DOHH2 (cell line): Measurements from ENCODE around the gene RUNX1.

Experiments
- H3F3A ChIP-seq: fragments of 200-600 bp; sonication (generic), shearing (Covaris generic); 2 replicates; pipeline ENCODE4 v1.6.0; 2016; ENCODE audit warnings: antibody characterized with exemption, mild to moderate bottlenecking; ENCODE audit not compliant: control insufficient read depth, insufficient read depth
- H3K27ac ChIP-seq: fragments of 200-600 bp; sonication (generic); 2 replicates; pipeline ENCODE4 v1.5.1; 2014; ENCODE audit warnings: low read depth, mild to moderate bottlenecking, low read length, moderate library complexity
- H3K27me3 ChIP-seq: fragments of 200-600 bp; sonication (generic); 2 replicates; pipeline ENCODE4 v1.6.1; 2014; ENCODE audit warnings: mild to moderate bottlenecking, low read length, mixed read lengths; ENCODE audit not compliant: control insufficient read depth
- H3K36me3 ChIP-seq: fragments of 200-600 bp; sonication (generic); 2 replicates; pipeline ENCODE4 v1.6.1; 2014; ENCODE audit warnings: mild to moderate bottlenecking, low read length, moderate library complexity, mixed read lengths; ENCODE audit not compliant: control insufficient read depth
- H3K4me1 ChIP-seq: fragments of 200-600 bp; sonication (generic); 2 replicates; pipeline ENCODE4 v1.6.1; 2014; ENCODE audit warnings: mild to moderate bottlenecking, low read length, mixed read lengths; ENCODE audit not compliant: control insufficient read depth
- H3K4me2 ChIP-seq: fragments of 200-600 bp; sonication (generic); 2 replicates; pipeline ENCODE4 v1.6.0; 2014; ENCODE audit warnings: mild to moderate bottlenecking, low read length, moderate library complexity
- H3K4me3 ChIP-seq: fragments of 200-600 bp; sonication (generic); 2 replicates; pipeline ENCODE4 v1.5.1; 2014; ENCODE audit warnings: mild to moderate bottlenecking, low read length, mixed read lengths
- H3K79me2 ChIP-seq: fragments of 200-600 bp; sonication (generic); 2 replicates; pipeline ENCODE4 v1.6.1; 2014; ENCODE audit warnings: mild to moderate bottlenecking, low read length, mixed read lengths; ENCODE audit not compliant: control insufficient read depth
- H3K9me2 ChIP-seq: fragments of 200-600 bp; sonication (generic); replicated peaks from 2 replicates; pipeline ENCODE4 v1.6.1; 2014; ENCODE audit warnings: mild to moderate bottlenecking, low read length, mixed read lengths; ENCODE audit not compliant: control insufficient read depth
- H3K9me3 ChIP-seq: fragments of 200-600 bp; sonication (generic); 2 replicates; pipeline ENCODE4 v1.6.1; 2014; ENCODE audit warnings: antibody characterized with exemption, low read length, mixed read lengths; ENCODE audit not compliant: control insufficient read depth, insufficient read depth
- H4K20me1 ChIP-seq: fragments of 200-600 bp; sonication (generic); 2 replicates; pipeline ENCODE4 v1.6.0; 2014; ENCODE audit warnings: low read depth, mild to moderate bottlenecking, antibody characterized with exemption, low read length, moderate library complexity; ENCODE audit not compliant: control insufficient read depth, insufficient read depth
- EZH2phosphoT487 ChIP-seq: fragments of 200-600 bp; sonication (generic); IDR thresholded peaks from 2 replicates; pipeline ENCODE4 v1.6.1; 2017; ENCODE audit warnings: borderline replicate concordance, mild to moderate bottlenecking, antibody characterized with exemption, low read length, moderate library complexity, mixed read lengths
- TF ChIP-seq, protein P1 (sequence below): fragments of 200-600 bp; sonication (generic); IDR thresholded peaks from one replicate; pipeline ENCODE4 v1.5.1; 2014; ENCODE audit warnings: antibody characterized with exemption, mild to moderate bottlenecking, low read depth, low read length; ENCODE audit not compliant: poor library complexity, severe bottlenecking

RUNX1 gene

GRCh38 chr21:34960687-34961086, 88.4 kb downstream of the RUNX1 start:
- Histone ChIP-seq H3K4me2 (no peak overlapping the region), H4K20me1 (peaks cover 16% of the 10 kb centered on the region), H3K4me1 (no peaks in the 10 kb centered on the region), H3K9me2 (no peaks in the 10 kb centered on the region), H3K79me2 (peaks cover 85% of the 10 kb centered on the region), H3F3A (no peaks in the 10 kb centered on the region), H3K36me3 (peaks cover 13% of the 10 kb centered on the region; the same call in 1 of the 2 replicates), H3K4me3 (no peak overlapping the region), H3K27me3 (no peaks in the 10 kb centered on the region), H3K27ac (no peak overlapping the region), H3K9me3 (no peaks in the 10 kb centered on the region)
- TF ChIP-seq, protein P1, sequence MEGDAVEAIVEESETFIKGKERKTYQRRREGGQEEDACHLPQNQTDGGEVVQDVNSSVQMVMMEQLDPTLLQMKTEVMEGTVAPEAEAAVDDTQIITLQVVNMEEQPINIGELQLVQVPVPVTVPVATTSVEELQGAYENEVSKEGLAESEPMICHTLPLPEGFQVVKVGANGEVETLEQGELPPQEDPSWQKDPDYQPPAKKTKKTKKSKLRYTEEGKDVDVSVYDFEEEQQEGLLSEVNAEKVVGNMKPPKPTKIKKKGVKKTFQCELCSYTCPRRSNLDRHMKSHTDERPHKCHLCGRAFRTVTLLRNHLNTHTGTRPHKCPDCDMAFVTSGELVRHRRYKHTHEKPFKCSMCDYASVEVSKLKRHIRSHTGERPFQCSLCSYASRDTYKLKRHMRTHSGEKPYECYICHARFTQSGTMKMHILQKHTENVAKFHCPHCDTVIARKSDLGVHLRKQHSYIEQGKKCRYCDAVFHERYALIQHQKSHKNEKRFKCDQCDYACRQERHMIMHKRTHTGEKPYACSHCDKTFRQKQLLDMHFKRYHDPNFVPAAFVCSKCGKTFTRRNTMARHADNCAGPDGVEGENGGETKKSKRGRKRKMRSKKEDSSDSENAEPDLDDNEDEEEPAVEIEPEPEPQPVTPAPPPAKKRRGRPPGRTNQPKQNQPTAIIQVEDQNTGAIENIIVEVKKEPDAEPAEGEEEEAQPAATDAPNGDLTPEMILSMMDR, result no peak
- TF ChIP-seq EZH2phosphoT487, result no peak

- Histone ChIP-seq H3K9me3 (no peaks in the 10 kb centered on the region), H3K9me2 (no peaks in the 10 kb centered on the region), H3F3A (no peaks in the 10 kb centered on the region), H4K20me1 (peaks cover 9% of the 10 kb centered on the region), H3K36me3 (peaks cover 9% of the 10 kb centered on the region; the same call in 1 of the 2 replicates), H3K27me3 (no peaks in the 10 kb centered on the region), H3K27ac (no peak overlapping the region), H3K4me2 (no peak overlapping the region), H3K4me1 (no peaks in the 10 kb centered on the region), H3K79me2 (peaks cover 85% of the 10 kb centered on the region), H3K4me3 (no peak overlapping the region)
- TF ChIP-seq EZH2phosphoT487, result no peak
- TF ChIP-seq, protein P1, result no peak
Measured at GRCh38 chr21:34959607-34960006, 89.5 kb downstream of the RUNX1 start.

DNA sequence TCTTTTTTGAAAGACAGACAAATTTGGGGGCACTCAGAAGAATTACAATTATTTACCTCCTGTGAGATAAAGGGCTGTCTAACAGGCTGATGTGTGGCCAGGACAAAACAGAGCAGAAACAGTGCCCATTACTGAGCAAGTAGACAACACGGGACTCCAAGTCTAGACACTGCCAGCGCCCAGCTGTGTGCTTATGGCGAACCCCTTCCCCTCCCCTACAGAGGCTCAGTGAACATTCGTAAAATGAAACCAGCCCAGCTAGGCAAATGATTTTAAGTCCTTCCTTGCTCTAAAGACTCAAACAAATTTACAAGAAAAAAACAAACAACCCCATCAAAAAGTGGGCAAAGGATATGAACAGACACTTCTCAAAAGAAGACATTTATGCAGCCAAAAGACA, 91.1 kb downstream of the RUNX1 start:
- no peaks in the 10 kb centered on the region for H3F3A ChIP-seq
- no peaks in the 10 kb centered on the region for H3K9me3 ChIP-seq
- no peaks in the 10 kb centered on the region for H3K27me3 ChIP-seq
- no peak overlapping the region for H3K27ac ChIP-seq
- no peak for TF ChIP-seq EZH2phosphoT487
- TF ChIP-seq, protein P1, result no peak
- H3K9me2 ChIP-seq, result no peaks in the 10 kb centered on the region
- H4K20me1 ChIP-seq, result peaks cover 8% of the 10 kb centered on the region
- no peak overlapping the region for H3K4me3 ChIP-seq
- H3K4me2 ChIP-seq, result no peak overlapping the region
- H3K36me3 ChIP-seq, result peaks cover 6% of the 10 kb centered on the region; the same call in 1 of the 2 replicates
- H3K79me2 ChIP-seq, result peaks cover 88% of the 10 kb centered on the region
- H3K4me1 ChIP-seq, result no peaks in the 10 kb centered on the region
